NCI-H2029 (cell line): ENCODE measurements around the gene TPSAB1.
A peak's percentile ranks its signal among the peaks of the same experiment; 100 is the strongest.

ENCODE experiments used
- DNase-seq: peaks from one replicate; lab custom pipeline; 2025; lab: John Stamatoyannopoulos, UW

TPSAB1 gene

DNA sequence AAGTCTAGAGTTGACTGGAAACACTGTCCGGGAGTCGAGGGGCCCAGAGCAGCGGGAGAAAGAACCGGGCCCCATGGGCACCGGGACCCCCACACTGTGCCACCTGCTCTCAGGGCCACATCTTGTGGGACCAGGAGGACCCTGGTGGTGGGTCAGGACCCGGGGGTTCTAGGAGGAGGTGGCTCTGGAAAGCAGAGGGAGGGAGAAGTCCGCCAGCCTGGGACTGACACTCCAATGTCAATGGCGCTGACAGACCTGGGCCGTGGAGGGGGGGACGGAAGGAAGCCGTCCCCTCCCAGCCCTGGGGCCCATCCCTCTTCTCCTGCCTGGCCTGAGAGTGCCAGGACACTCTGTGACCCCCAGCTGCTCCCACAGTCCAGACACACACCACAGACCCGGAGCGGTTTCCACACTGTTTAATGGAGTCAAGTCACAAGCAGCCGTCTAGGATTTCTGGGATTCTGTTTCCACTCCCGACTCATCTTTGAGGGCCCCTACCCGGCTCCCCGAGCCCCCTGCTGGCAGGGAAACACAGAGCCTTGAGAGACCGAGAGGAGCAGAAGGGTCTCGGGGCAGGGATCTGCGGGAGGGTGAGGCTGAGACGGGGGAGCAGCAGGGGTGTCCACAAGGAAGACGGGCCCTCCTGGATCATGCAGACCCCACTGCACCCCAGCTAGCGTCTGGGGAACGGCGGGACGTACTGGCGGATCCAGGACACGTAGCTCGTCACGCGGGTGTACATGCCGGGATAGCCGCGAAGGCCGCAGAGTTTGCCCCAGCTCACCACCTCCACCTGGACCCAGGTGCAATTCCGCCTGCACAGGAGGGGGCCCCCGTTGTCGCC lies 45.4 kb downstream of the TPSAB1 start:
- no peak for DNase-seq

DNA sequence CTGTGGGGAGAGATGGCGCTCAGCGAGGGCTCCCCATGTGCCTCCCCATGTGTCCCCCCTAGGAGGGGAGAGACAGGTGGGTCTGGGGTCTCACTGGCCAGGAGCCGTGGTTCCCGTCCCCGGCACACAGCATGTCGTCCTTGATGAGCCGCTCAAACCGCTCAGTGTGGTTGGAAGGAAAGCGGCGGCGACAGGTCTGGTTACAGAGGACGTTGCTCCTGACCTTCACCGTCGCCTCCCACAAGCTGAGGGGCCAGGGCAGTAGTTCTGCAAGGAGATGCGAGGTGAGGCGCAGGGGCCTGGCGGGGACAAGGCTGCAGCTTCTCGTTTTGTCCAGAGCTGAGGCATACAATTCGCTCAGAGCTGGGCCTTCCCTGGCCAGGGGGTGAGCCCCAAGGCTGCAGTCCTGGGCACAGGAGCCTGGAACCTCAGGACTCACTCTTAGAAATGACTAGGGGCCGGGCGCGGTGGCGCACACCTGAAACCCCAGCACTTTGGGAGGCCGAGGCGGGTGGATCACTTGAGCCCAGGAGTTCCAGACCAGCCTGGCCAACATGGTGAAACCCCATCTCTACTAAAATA lies 46.1 kb downstream of the TPSAB1 start:
- no peak for DNase-seq

DNA sequence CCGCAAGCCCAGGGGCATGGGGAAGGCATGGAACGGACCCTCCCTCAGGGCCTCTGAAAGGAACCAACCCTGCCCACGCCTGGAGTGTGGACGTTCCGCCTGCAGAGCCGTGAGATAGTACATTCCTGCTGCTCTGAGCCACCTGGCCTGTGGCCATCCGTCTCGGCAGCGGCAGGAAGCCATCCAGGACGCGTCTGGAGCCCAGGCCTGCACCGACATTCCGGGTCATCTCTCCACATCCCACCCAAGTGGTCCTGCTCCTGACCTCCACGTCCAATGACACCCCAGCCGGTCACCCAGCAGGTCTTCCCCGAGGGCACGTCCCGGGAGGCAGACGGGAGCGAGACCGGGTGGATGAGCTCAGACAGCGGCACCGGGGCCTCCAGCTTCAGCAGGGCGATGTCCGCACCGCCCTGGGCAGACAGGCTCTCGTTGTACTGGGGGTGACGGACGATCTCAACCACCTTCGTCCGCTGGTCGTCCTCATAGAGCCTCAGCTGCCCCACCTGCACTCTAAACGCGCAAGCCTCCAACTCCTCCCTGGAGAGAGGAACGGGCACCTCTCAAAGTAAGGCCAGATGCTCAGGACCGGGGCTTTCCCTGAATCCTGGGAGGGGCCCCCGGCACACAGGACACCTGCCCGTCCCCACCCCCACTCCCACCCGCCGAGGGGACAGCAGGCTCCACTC lies 47.6 kb downstream of the TPSAB1 start:
- no peak for DNase-seq

GRCh38 chr16:1288813-1289476 lies 48.4 kb downstream of the TPSAB1 start:
- DNase-seq, result no peak

DNA sequence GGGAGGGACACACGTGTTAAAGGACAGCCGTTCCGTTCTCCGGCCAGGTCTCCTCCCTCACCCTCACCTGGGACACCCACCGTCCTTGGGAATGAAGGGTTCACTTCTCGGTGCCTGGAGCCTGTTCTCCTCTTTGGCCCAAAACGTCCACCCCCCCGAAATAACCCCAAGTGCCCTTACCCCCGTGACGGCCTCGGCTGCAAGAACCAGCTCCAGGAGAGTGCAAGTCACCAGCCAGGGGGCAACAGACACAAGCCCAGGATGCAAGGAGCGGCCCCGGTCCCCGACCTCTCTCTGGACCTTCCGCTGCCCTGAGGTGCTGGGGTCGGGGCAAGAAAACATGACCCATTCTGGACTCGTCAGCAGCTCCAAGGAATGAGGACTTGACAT lies 49.0 kb downstream of the TPSAB1 start:
- DNase-seq, result no peak

GRCh38 chr16:1290063-1290501 lies 49.6 kb downstream of the TPSAB1 start:
- no peak for DNase-seq

DNA sequence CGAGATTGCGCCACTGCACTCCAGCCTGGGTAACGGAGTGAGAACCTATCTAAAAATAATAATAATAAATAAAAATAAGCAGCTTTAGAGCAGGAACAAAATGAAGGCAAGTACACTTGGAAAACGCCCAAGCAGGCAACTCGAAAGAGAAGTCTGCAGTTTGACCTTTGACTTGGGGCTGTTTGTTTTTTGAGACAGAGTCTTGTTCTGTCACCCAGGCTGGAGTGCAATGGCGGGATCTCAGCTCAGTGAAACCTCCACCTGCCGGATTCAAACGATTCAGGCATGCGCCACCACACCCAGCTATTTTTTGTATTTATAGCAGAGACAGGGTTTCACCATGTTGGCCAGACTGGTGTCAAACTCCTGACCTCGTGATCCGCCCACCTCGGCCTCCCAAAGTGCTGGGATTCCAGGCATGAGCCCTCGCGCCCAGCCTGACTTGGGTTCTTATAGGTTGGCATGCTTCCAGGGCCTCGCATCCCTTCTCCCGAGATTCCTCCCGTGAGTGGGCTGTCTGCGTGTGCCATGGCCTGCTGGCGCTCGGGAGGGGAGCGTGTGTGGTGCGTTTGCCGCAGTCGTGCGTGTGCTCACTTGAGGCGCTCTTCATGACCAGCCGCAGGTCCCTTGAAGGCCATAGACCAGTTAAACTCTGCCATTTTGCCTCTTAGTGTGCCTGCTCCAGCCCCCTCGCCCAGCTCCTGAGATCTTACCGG lies 50.5 kb downstream of the TPSAB1 start:
- peak; percentile 71 for DNase-seq

DNA sequence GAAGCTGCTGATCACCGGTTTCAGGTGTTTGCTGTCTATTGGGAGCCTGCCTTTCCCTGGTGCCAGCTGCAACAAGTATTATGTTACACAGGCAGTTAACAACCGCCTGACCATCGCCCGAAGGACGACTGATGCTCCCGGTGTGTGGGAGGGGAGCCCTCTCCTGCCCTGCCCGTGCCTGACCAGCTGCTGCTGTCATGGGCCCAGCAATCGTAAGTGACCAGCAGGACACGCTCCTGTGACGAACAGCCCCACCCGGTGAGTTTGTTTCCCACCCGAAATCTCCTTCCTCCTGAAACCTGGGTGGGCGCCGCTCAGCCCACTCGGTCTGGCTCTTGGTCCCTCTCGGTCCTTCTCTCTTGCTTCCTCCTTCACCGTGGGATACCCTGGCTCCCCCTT lies 51.1 kb downstream of the TPSAB1 start:
- peak; percentile 74 for DNase-seq
